Endothelial cell of umbilical vein (primary cell): ENCODE data around the gene GORASP1. TPM values are rescaled to one million over a fixed set of nuclear protein-coding genes. Genes with fewer than 3 reads are reported as not detected.

Experiments
- BruUV-seq: library from RNA; stranded (reverse); fragments of 400-500 nt; replicated peaks from 2 replicates; lab custom pipeline; 2021; lab: Mats Ljungman, UMichigan
- CTCF ChIA-PET: fragments of 300-600, 350-600 bp; sonication (Branson Sonifier 250); formaldehyde crosslinking; loops from one replicate; lab custom pipeline; 2021; ENCODE audit warnings: antibody characterized with exemption, inconsistent platforms; lab: Charles Lee
- POLR2A ChIA-PET: fragments of 300-600, 350-600 bp; sonication (Branson Sonifier 250); formaldehyde crosslinking; loops from one replicate; lab custom pipeline; 2021; ENCODE audit warnings: antibody characterized with exemption, inconsistent platforms; lab: Charles Lee
- DNase-seq: peaks from one replicate; pipeline ENCODE4 v3.0.0-alpha.2; 2011; ENCODE audit warnings: low read depth, low spot score
- FAIRE-seq: peaks from 2 replicates; lab custom pipeline; 2011; peaks lifted over from hg19 to GRCh38; lab: Jason Lieb, UNC
- H2AFZ ChIP-seq: 2 replicates; pipeline ENCODE4 v1.6.0; 2012; ENCODE audit warnings: low read depth, low read length, control low read depth, inconsistent platforms
- H3K27ac ChIP-seq: 2 replicates; pipeline ENCODE4 v1.5.1; 2011; ENCODE audit warnings: low read depth, mild to moderate bottlenecking, control low read depth, low read length, moderate library complexity; ENCODE audit not compliant: insufficient read depth
- H3K27me3 ChIP-seq, 2 experiments: 2 replicates each; pipeline versions ENCODE4 v1.6.0 to v1.6.1; 2011; ENCODE audit warnings: low read length in 2 of 2, mixed read lengths in 1 of 2; ENCODE audit not compliant: control insufficient read depth in 2 of 2, insufficient read depth in 2 of 2
- H3K36me3 ChIP-seq, 2 experiments: 2 replicates in 1 of 2; 3 replicates in 1 of 2; pipeline ENCODE4 v1.5.1; 2011; ENCODE audit warnings: low read length in 2 of 2, mild to moderate bottlenecking in 1 of 2, moderate library complexity in 1 of 2; ENCODE audit not compliant: control insufficient read depth in 2 of 2, insufficient read depth in 2 of 2; ENCODE audit errors: extremely low read depth in 1 of 2
- H3K4me1 ChIP-seq: 3 replicates; pipeline ENCODE4 v1.5.1; 2011; ENCODE audit warnings: mild to moderate bottlenecking, low read length; ENCODE audit not compliant: control insufficient read depth, insufficient read depth; ENCODE audit errors: extremely low read depth
- H3K4me2 ChIP-seq: 2 replicates; pipeline ENCODE4 v1.6.1; 2011; ENCODE audit warnings: low read length, control low read depth, mixed read lengths; ENCODE audit not compliant: insufficient read depth
- H3K4me3 ChIP-seq, 3 experiments: fragments of 200-600 bp in 1 of 3; sonication (generic), shearing (Covaris generic) in 1 of 3; replicated peaks in 1 of 3; 2 replicates each; pipeline ENCODE4 v1.5.1; 2011 to 2016; ENCODE audit warnings: control low read depth in 3 of 3, low read length in 3 of 3, mild to moderate bottlenecking in 2 of 3, inconsistent platforms in 1 of 3, low read depth in 1 of 3, moderate library complexity in 1 of 3; ENCODE audit not compliant: insufficient read depth in 1 of 3
- H3K79me2 ChIP-seq: 2 replicates; pipeline ENCODE4 v1.6.0; 2012; ENCODE audit warnings: low read length, inconsistent platforms; ENCODE audit not compliant: control insufficient read depth, insufficient read depth
- H3K9ac ChIP-seq: replicated peaks from 2 replicates; pipeline ENCODE3; 2011; ENCODE audit warnings: low read length, control low read depth; ENCODE audit not compliant: insufficient read depth; ENCODE audit errors: extremely low read depth
- H3K9me1 ChIP-seq: replicated peaks from 3 replicates; pipeline ENCODE4 v1.6.0; 2011; ENCODE audit warnings: mild to moderate bottlenecking, low read length; ENCODE audit not compliant: control insufficient read depth, insufficient read depth; ENCODE audit errors: extremely low read depth
- H3K9me3 ChIP-seq: replicated peaks from 2 replicates; pipeline ENCODE4 v1.5.1; 2012; ENCODE audit warnings: low read length, inconsistent platforms; ENCODE audit not compliant: control insufficient read depth, insufficient read depth
- H4K20me1 ChIP-seq: replicated peaks from 2 replicates; pipeline ENCODE3; 2011; ENCODE audit warnings: mild to moderate bottlenecking, low read length; ENCODE audit not compliant: control insufficient read depth, insufficient read depth; ENCODE audit errors: extremely low read depth
- CTCF ChIP-seq, 2 donors: IDR thresholded peaks; 1 replicate in 1 of 2; 2 replicates in 1 of 2; pipeline ENCODE4 v1.5.1; 2011; ENCODE audit warnings: low read length in 2 of 2, mild to moderate bottlenecking in 2 of 2, moderate library complexity in 2 of 2, control low read depth in 1 of 2, inconsistent platforms in 1 of 2, low read depth in 1 of 2; ENCODE audit not compliant: insufficient read depth in 1 of 2; ENCODE audit errors: extremely low read depth in 1 of 2
- EZH2 ChIP-seq: IDR thresholded peaks from 2 replicates; pipeline ENCODE4 v1.6.1; 2012; ENCODE audit warnings: borderline replicate concordance, low read depth, mild to moderate bottlenecking, moderate library complexity, low read length, inconsistent platforms; ENCODE audit not compliant: severe bottlenecking
- FOS ChIP-seq: IDR thresholded peaks from 2 replicates; pipeline ENCODE4 v1.6.1; 2011; ENCODE audit warnings: mild to moderate bottlenecking, low read length, moderate library complexity, borderline replicate concordance; ENCODE audit not compliant: insufficient read depth
- GATA2 ChIP-seq: IDR thresholded peaks from 2 replicates; pipeline ENCODE4 v1.7.0; 2011; ENCODE audit warnings: low read depth, mild to moderate bottlenecking, moderate library complexity, mixed read lengths, low read length; ENCODE audit not compliant: insufficient read length, insufficient read depth
- JUN ChIP-seq: IDR thresholded peaks from 2 replicates; pipeline ENCODE4 v1.6.1; 2011; ENCODE audit warnings: borderline replicate concordance, low read depth; ENCODE audit not compliant: insufficient read length, insufficient read depth
- MAX ChIP-seq: IDR thresholded peaks from 2 replicates; pipeline ENCODE4 v1.6.1; 2011; ENCODE audit not compliant: insufficient read depth, insufficient read length
- MYC ChIP-seq: IDR thresholded peaks from one replicate; pipeline ENCODE4 v1.6.1; 2011; ENCODE audit warnings: mild to moderate bottlenecking, low read depth, low read length
- POLR2A ChIP-seq: IDR thresholded peaks from 2 replicates; pipeline ENCODE4 v1.6.1; 2012; ENCODE audit warnings: low read depth, mild to moderate bottlenecking, control low read depth, low read length
- POLR2AphosphoS5 ChIP-seq: IDR thresholded peaks from 2 replicates; pipeline ENCODE4 v1.6.1; 2012; ENCODE audit warnings: low read depth, mild to moderate bottlenecking, control low read depth, low read length, moderate library complexity; ENCODE audit not compliant: insufficient read depth
- dilution Hi-C: fragments of 300-500 bp; cut with MboI; formaldehyde crosslinking; loops from one replicate; pipeline ENCODE4 v1.15.0; 2019; ENCODE audit warnings: low sequenced_read_pairs; ENCODE audit not compliant: extremely low pct_ligation_motif_present
- intact Hi-C: fragments of 100-400 bp; cut with micrococcal nuclease; formaldehyde crosslinking; loops from one replicate; pipeline ENCODE4 v1.10.0; 2022
- polyA plus RNA-seq, 4 experiments: library from polyadenylated mRNA; depleted of rRNA in 3 of 4; stranded (reverse) in 3 of 4; unstranded in 1 of 4; fragments of >200 nt; gene quantifications; 2 replicates each; pipeline versions ENCODE4 v1.2.1 to v1.2.3, GENCODE V29; 2011 to 2012; ENCODE audit warnings: missing spikeins in 1 of 4
- total RNA-seq: library from RNA; stranded (reverse); gene quantifications from 2 replicates; pipeline ENCODE4 v1.2.3, GENCODE V29; 2021

GORASP1 gene
- total and polyA plus RNA-seq, 2 donors (not counting 3 experiments of a cell fraction or from before 2014, with no cell fraction given) = 62.5 to 68.0 TPM

- no TSS peak for BruUV-seq
- peaks cover 14% of the 10 kb centered on the region for H3K79me2 ChIP-seq
- no peak for FAIRE-seq
- no peak for DNase-seq
- no peak overlapping the region for H2AFZ ChIP-seq
- peaks cover 24 to 39% of the 10 kb centered on the region in 2 experiments for H3K36me3 ChIP-seq
- H3K27ac ChIP-seq = no peak overlapping the region
- no peaks in the 10 kb centered on the region for H3K9me1 ChIP-seq
- H4K20me1 ChIP-seq = no peaks in the 10 kb centered on the region
- intact Hi-C loops (no loop called here), dilution Hi-C loops (no loop called here)
- H3K4me1 ChIP-seq = no peaks in the 10 kb centered on the region
- no peak overlapping the region for H3K4me3 ChIP-seq
- CTCF ChIA-PET = no interaction called here
- POLR2A ChIA-PET = no interaction called here
- TF ChIP-seq POLR2A (no peak), FOS (no peak), JUN (no peak), MAX (no peak), POLR2AphosphoS5 (no peak), EZH2 (no peak), GATA2 (no peak), MYC (no peak), CTCF (IDR thresholded peaks at IDR 0.05; ENCODE audit: extremely low read depth in 1 of 2, insufficient read depth in 1 of 2, low read depth in 1 of 2, low read length in 2 of 2) (no peak)
- no peaks in the 10 kb centered on the region for H3K9me3 ChIP-seq
- H3K9ac ChIP-seq = no peak overlapping the region
- no peak overlapping the region for H3K4me2 ChIP-seq
- H3K27me3 ChIP-seq = no peaks in the 10 kb centered on the region
Measured at GRCh38 chr3:39098473-39099000, 8.9 kb downstream of the GORASP1 start.
